8988T (cell line): Measurements from ENCODE around the gene LZTFL1.

Experiments used
- DNase-seq: peaks from one replicate; pipeline ENCODE4 v3.0.0; 2011

LZTFL1 gene

GRCh38 chr3:45782381-45782780, 59.5 kb downstream of the LZTFL1 start:
- no peak for DNase-seq

- DNase-seq, result no peak
Measured at GRCh38 chr3:45781841-45782240, 60.1 kb downstream of the LZTFL1 start.

GRCh38 chr3:45781271-45781670, 60.6 kb downstream of the LZTFL1 start:
- DNase-seq, result no peak

GRCh38 chr3:45779746-45780735, 61.9 kb downstream of the LZTFL1 start:
- DNase-seq, result no peak

- DNase-seq, result no peak
Measured at GRCh38 chr3:45778761-45779201, 63.1 kb downstream of the LZTFL1 start.

- DNase-seq, result no peak
Measured at GRCh38 chr3:45777746-45778386, 64.1 kb downstream of the LZTFL1 start.

GRCh38 chr3:45777111-45777745, 64.7 kb downstream of the LZTFL1 start:
- no peak for DNase-seq

- DNase-seq, result no peak
Measured at GRCh38 chr3:45776611-45777010, 65.3 kb downstream of the LZTFL1 start.

GRCh38 chr3:45776301-45776595, 65.7 kb downstream of the LZTFL1 start:
- DNase-seq, result no peak

GRCh38 chr3:45775571-45776300, 66.2 kb downstream of the LZTFL1 start:
- DNase-seq, result no peak

- DNase-seq, result no peak
Measured at GRCh38 chr3:45774581-45775521, 67.1 kb downstream of the LZTFL1 start.

- no peak for DNase-seq
Measured at GRCh38 chr3:45773714-45774449, 68.0 kb downstream of the LZTFL1 start.
